ENCODE measurements around the gene LIPI. TPM values are rescaled to one million over a fixed set of nuclear protein-coding genes. Genes with fewer than 3 reads are reported as not detected.
A peak's percentile ranks its signal among the peaks of the same experiment; 100 is the strongest.
"Not testable (repeated sequence)": the region's sequence is repeated elsewhere in the genome, so short reads cannot be mapped to it uniquely, and the experiment has no call there.

LIPI gene
- polyA plus RNA-seq (2013, experiment 1 of 2; ENCODE audit: insufficient read length): 0.31 TPM
- 0.21 TPM for polyA plus RNA-seq (2013, experiment 2 of 2; ENCODE audit: insufficient read length)

- DNase-seq: no peak
These were observed at the start of gene LIPI for GRCh38 chr21:14210738-14211137. Gene LIPI (minus strand): TSS chr21:14210955. CDS start chr21:14210845, 110 bp downstream.

GRCh38 chr21:14260174-14260764 is 49.5 kb upstream of the LIPI start:
- no peak for DNase-seq

- peak; percentile 44 for DNase-seq
These were observed 49.0 kb upstream of the LIPI start for GRCh38 chr21:14259747-14260146.

DNA sequence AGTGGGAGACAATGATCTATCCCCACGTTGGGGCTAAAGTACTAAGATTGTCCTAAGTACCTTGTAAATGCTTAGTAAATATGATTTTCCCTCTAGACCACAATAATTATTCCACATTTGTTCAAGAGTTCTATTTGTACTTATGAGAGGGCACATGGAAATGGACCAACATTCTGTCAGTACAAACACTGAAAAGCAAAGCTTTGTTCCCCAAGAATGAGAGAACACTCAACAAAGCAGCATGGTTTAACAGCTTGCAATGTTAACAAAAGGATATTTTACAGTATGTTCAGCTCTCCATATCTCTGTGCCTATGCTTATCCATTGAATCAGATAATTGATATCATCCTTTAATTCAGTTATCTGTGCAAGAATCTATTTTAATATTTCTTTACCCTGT is 40.6 kb upstream of the LIPI start:
- DNase-seq: no peak

DNA sequence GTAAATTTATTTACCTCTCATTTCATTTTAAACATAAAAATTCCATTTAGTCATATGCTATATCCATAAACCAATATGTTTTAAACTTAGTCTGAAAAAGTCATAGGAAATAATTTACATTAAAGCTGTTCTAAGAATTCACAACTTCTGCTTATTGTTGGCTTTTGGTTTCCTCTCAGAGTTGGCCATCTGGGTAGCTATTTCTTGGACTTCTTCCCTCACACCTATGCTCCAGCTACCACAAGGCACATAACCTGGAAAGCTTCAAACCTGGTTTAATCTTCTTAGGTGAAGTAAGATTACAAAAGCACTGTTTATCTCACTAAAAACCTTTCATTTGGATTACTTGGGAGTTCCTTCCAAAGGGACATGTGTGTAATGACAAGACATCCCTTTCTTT is 35.0 kb upstream of the LIPI start:
- no peak for DNase-seq

- DNase-seq: no peak
These were observed 34.2 kb upstream of the LIPI start for GRCh38 chr21:14244911-14245310.

GRCh38 chr21:14243874-14244273 is 33.1 kb upstream of the LIPI start:
- no peak for DNase-seq

- DNase-seq: no peak
These were observed 32.7 kb upstream of the LIPI start for GRCh38 chr21:14243461-14243860.

DNA sequence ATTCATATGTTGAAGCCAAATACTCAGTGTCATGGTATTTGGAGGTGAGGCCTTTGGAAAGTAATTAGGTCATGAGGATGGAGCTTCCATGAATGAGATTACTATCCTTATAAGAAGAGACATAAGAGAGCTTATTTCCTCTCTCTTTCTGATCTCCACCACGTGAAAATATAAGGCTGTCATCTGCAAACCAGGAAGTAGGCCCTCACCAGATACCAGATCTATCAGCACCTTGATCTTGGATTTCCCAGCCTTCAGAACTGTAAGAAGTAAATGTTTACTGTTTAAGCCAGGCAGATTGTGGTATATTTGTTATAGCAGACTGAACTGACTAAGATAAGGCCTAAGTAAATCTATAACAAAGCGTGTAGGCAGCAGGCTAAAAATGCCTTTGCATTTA is 30.5 kb upstream of the LIPI start:
- no peak for DNase-seq

- no peak for DNase-seq
These were observed 28.5 kb upstream of the LIPI start for GRCh38 chr21:14239281-14239680.

DNA sequence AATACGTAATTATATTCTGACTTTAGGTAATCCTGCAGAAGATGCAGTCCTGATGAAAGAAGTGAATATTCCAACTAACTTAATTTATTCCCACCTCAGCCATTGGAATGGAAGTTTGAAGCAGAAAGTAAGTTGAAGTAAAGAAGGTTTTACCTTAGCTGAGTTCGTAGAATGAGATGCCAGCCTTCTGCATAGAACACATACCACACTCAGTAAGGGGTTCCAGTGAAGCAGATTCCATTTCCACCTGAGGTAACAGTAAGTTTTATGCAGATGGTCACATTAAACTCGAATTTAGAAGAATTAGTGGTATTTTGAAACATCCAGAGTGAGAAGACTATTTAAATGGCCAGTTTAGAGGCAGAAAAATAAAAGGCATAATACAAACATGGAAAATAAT is 25.4 kb upstream of the LIPI start:
- DNase-seq: no peak

- DNase-seq: no peak
These were observed 24.3 kb upstream of the LIPI start for GRCh38 chr21:14235101-14235500.

GRCh38 chr21:14229399-14229798 is 18.6 kb upstream of the LIPI start:
- DNase-seq: no peak

DNA sequence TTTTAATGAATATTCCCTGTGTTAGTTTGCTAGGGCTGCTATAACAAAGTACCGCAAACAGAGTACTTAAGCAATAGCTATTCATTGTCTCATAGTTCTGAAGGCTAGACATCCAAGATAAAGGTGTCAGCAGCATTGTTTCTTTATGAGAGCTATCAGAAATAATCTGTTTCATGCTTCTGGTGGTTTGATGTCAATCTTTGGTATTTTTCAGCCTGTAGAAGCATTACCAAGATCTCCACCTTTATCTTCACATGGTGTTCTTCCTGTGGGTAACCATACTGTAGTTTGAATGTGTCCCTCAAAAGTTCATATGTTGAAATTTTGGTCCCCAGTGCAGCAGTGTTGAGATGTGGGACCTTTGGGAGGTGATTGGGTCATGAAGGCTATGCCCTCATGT is 12.6 kb upstream of the LIPI start:
- DNase-seq: no peak

DNA sequence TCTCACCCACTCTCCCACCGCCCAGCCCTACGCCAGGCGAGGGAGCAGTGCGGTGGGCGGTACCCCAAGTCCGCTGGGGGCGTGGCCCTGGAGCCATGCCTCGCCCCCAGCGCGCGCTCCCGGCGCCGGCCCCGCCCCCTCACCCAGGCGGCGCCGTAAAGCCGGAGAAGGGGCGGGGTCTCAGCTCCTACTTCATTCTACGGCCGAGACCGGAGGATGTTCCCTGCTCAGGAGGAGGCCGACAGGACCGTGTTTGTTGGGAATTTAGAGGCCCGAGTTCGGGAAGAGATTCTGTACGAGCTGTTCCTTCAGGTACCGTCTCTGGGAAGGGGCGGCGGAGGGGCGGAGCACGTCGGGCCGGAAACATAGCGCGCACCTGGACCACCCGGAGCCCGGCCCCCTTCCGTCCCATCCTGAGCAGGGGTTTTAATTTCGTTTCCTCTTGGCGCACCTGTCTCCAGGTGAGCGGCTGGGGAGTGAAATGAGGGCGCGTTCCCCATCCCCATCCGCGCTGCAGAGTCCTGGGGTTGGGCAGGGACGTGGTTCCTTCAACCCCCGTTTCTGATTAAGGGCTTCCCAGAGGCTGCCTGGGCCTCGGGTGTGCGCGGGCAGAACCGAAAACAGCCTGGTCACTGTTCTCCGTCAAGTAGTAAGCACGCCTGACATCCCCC is 5.4 kb upstream of the LIPI start, which contains the start of gene RBM11:
TSS of gene RBM11 (plus strand) at position 187 of the 671 bp plus-strand sequence. CDS start at position 217, 30 bp downstream.
- DNase-seq: peak; percentile 34

GRCh38 chr21:14213164-14213563 is 2.4 kb upstream of the LIPI start:
- DNase-seq: no peak

DNA sequence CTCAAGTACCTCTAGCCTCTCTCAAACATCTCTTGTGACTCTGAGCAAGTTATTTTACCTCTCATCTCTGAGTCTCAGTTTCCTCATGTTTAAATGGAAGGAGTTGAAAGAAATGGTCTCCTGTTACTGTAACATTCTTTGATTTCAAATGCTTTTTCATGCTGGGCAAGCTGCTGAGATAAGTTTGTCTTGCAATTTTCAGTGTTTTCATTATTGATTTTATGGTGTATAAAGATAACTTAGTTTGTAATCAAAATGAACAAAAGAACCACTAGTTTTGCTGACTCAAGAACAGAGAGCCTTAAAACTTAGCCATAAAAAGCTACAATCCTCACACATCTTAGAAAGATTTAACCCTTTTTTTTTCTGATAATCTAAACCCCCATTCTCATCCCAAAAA is 4.5 kb downstream of the LIPI start:
- DNase-seq: no peak

DNA sequence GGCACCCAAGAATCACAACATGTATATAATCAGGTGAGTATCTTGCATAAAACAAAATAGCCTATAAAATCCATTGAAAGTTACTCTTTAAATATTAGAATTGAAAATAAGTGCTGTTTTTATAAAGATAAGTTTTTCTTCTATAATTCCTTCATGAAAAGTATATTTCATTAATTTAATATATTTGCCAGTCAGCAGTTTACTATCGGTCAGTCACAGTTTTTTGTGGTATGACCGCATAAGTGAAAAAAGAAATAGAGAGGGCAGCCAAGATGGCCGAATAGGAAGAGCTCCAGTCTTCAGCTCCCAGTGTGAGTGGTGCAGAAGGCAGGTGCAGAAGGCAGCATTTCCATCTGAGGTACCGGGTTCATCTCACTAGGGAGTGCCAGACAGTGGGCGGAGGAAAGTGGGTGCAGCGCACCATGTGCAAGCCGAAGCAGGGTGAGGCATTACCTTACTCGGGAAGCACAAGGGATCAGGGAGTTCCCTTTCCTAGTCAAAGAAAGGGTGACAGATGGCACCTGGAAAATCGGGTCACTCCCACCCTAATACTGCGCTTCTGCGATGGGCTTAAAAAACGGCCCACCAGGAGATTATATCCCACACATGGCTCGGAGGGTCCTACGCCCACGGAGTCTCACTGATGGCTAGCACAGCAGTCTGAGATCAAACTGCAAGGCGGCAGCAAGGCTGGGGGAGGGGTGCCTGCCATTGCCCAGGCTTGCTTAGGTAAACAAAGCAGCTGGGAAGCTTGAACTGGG is 44.1 kb downstream of the LIPI start:
- DNase-seq: not testable (repeated sequence)

DNA sequence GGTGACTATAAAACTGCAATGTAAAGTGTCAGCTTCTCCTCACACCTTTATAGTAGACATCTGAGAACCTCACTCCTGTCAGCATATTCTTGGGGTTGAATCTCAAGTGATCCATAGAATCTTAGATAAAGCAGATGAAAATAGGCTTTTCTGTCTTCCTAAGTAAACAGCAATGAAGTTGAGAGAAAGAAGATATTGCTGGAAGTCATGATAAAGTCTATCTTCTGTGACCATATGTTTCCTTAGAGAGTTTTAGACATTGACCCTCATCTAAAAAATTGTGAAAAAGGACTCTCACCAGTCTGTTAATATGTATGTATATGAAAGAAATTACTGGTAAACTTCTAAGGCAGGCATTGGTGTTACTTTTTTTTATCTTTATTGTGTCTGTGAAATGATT is 66.8 kb downstream of the LIPI start:
- DNase-seq: no peak

- no peak for DNase-seq
These were observed 86.5 kb downstream of the LIPI start for GRCh38 chr21:14124266-14124665.

GRCh38 chr21:14121719-14122118 is 89.0 kb downstream of the LIPI start:
- DNase-seq: no peak

GRCh38 chr21:14120091-14120734 is 90.5 kb downstream of the LIPI start:
- peak; percentile 4 for DNase-seq

DNA sequence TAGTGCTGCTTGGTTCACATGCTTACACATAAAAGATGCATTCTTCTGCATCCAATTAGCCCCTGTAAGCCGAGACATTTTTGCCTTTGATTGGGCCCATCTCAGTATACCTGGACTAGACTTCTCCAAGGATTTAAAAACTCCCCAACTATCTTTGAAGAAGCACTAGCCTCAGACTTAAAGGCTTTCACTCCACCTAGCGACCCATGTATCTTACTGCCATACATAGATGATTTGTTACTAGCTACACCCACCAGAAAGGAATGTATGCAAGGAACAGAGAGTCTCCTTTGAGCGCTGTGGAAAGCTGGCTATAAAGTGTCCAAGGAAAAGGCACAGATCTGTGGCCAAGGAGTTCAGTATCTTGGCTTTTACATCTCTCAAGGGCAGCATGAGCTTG is 91.7 kb downstream of the LIPI start:
- no peak for DNase-seq

All from fibroblast of skin of scalp (primary cell).